Transverse colon (tissue), 4 donors: ENCODE measurements around the gene POLR2L. TPM values are rescaled to one million over a fixed set of nuclear protein-coding genes. Genes with fewer than 3 reads are reported as not detected.

ENCODE experiments used
- DNase-seq: peaks from one replicate; pipeline ENCODE4 v3.0.0-alpha.2; 2019
- H3K27ac ChIP-seq, 4 donors: fragments of 200-600 bp; sonication (generic); 2 replicates each; pipeline ENCODE4 v1.5.1; 2016 to 2018; ENCODE audit warnings: inconsistent platforms in 4 of 4
- H3K27me3 ChIP-seq: fragments of 200-600 bp; sonication (generic); 2 replicates; pipeline ENCODE4 v1.5.1; 2017; ENCODE audit warnings: inconsistent platforms
- H3K36me3 ChIP-seq, 4 donors: fragments of 200-600 bp; sonication (generic); 2 replicates each; pipeline ENCODE4 v1.5.1; 2017 to 2019; ENCODE audit warnings: inconsistent platforms in 4 of 4
- H3K4me1 ChIP-seq, 4 donors: fragments of 200-600 bp; sonication (generic); 2 replicates each; pipeline ENCODE4 v1.5.1; 2017 to 2020; ENCODE audit warnings: inconsistent platforms in 4 of 4
- H3K4me3 ChIP-seq, 4 donors: fragments of 200-600 bp; sonication (generic); 1 replicate in 1 of 4; 2 replicates in 3 of 4; pipeline versions ENCODE4 v1.5.1 to v1.6.1; 2017 to 2019; ENCODE audit warnings: inconsistent platforms in 4 of 4
- H3K9me3 ChIP-seq, 2 donors: fragments of 200-600 bp; sonication (generic); 2 replicates each; pipeline ENCODE4 v1.5.1; 2017 to 2019; ENCODE audit warnings: inconsistent platforms in 2 of 2
- EP300 ChIP-seq: sonication (generic); formaldehyde crosslinking; IDR thresholded peaks from one replicate; pipeline ENCODE4 v1.6.1; 2017; ENCODE audit warnings: antibody characterized with exemption, low read depth
- POLR2A ChIP-seq: fragments of 450-650 bp; IDR thresholded peaks from one replicate; pipeline ENCODE4 v1.6.1; 2016; ENCODE audit warnings: antibody characterized with exemption, mild to moderate bottlenecking, moderate library complexity
- POLR2AphosphoS5 ChIP-seq, 3 donors: sonication (generic); formaldehyde crosslinking; IDR thresholded peaks; one replicate each; pipeline ENCODE4 v1.6.1; 2016; ENCODE audit warnings: antibody characterized with exemption in 3 of 3
- WGBS, 2 donors: methylation state at CpG; one replicate each; pipeline ENCODE4 v1.1.5; 2018; ENCODE audit warnings: low coverage in 1 of 2; 5-methylcytosine and 5-hydroxymethylcytosine counted together
- in situ Hi-C, 4 donors: fragments of 200-750 bp; cut with MboI; loops; one replicate each; pipeline versions ENCODE4 v1.15.0 to v1.15.1; 2017; ENCODE audit warnings: low sequenced_read_pairs in 3 of 4, low pct_ligation_motif_present in 1 of 4, low pct_unique_long_range_greater_than_20kb in 1 of 4
- intact Hi-C: fragments of 100-400 bp; cut with DNase I; formaldehyde crosslinking; loops from one replicate; pipeline ENCODE4 v1.15.1; 2023; ENCODE audit warnings: low total_unique reads
- total RNA-seq, 4 donors: library from RNA; depleted of rRNA; stranded (reverse); fragments of >200 nt; gene quantifications; one replicate each; pipeline ENCODE4 v1.1.0, GENCODE V29; 2016
- TF ChIP-seq, protein P1 (sequence below), 5 experiments: fragments of 200-600 bp in 3 of 5; fragments of 450-650 bp in 2 of 5; sonication (generic) in 3 of 5; IDR thresholded peaks; 1 replicate in 2 of 5; 2 replicates in 3 of 5; pipeline ENCODE4 v1.5.1; 2016 to 2017; ENCODE audit warnings: antibody characterized with exemption in 5 of 5, inconsistent platforms in 3 of 5, mild to moderate bottlenecking in 2 of 5, moderate library complexity in 1 of 5

The POLR2L gene
- total RNA-seq, 4 donors from 2014 or later = 9.7 to 66.6 (median 32.7) TPM

DNA sequence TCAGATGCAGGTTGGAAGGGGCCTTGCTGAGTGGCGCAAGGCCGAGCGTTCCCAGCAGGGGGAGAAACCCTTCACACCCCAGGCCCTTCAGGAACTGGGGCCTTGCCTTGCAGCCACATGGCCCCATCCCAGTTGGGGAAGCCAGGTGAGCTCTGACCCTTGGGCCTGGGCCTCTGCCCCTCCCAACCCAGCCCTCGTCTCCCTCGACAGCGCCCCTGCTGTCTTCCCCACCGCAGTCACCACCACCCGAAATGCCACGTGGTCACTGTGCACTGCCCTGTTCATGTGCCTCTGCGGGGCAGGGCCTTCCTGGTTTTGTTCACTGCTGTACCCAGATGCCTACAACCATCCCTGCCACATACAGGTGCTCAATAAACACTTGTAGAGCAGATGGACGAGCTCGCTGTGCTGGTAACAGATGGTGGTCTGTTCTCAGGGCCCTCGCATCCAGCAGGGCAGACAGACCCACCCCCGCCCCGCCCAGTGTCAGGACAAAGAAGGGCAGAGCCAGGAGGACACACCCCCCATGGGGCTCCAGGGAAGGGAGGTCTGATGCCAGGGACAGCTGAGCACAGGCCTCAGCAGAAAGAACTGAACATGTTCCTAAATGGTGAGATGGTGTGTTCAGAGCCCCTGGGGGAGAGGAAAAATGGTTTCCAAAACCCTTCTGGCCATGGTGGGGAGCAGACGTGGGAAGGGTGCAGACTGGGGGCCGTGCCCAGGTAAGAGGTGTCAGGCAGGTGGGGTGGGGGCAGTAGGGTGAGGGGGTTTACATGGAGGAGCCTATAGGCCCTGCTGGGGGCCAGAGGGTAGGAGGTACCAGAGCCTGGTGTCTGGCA lies 3.7 kb downstream of the POLR2L start:
- in situ Hi-C loops = no loop called here
- H3K4me1 ChIP-seq = peaks cover 25 to 87% (median 60%) of the 10 kb centered on the region in 4 donors
- WGBS, 2 donors = 55% methylated on average over 15 of the region's 17 CpGs; no CpG with 5 or more reads in 1 of the 2 donors

DNA sequence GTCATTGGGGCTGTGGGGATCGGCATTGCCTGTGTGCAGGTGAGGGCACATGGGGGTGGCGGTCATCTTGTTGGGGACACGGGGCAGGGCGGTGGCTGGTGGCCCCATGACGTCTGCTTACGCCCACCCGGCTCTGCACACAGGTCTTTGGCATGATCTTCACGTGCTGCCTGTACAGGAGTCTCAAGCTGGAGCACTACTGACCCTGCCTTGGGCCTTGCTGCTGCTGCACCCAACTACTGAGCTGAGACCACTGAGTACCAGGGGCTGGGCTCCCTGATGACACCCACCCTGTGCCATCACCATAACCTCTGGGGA lies 4.4 kb downstream of the POLR2L start:
- Histone ChIP-seq H3K9me3 (no peaks in the 10 kb centered on the region), H3K27me3 (no peaks in the 10 kb centered on the region), H3K27ac (peak overlapping the region in 3 of 4 donors; percentile 28 to 91 (median 36)), H3K36me3 (peaks cover 0 to 16% (median 6%) of the 10 kb centered on the region in 4 donors), H3K4me3 (no peak overlapping the region), H3K4me1 (peaks cover 29 to 80% (median 55%) of the 10 kb centered on the region in 4 donors)
- TF ChIP-seq POLR2A (no peak), POLR2AphosphoS5 (IDR thresholded peaks at IDR 0.05) (no peak), EP300 (no peak)
- TF ChIP-seq, protein P1, sequence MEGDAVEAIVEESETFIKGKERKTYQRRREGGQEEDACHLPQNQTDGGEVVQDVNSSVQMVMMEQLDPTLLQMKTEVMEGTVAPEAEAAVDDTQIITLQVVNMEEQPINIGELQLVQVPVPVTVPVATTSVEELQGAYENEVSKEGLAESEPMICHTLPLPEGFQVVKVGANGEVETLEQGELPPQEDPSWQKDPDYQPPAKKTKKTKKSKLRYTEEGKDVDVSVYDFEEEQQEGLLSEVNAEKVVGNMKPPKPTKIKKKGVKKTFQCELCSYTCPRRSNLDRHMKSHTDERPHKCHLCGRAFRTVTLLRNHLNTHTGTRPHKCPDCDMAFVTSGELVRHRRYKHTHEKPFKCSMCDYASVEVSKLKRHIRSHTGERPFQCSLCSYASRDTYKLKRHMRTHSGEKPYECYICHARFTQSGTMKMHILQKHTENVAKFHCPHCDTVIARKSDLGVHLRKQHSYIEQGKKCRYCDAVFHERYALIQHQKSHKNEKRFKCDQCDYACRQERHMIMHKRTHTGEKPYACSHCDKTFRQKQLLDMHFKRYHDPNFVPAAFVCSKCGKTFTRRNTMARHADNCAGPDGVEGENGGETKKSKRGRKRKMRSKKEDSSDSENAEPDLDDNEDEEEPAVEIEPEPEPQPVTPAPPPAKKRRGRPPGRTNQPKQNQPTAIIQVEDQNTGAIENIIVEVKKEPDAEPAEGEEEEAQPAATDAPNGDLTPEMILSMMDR (IDR thresholded peaks at IDR 0.05) = no peak
- WGBS, 2 donors = 90% methylated on average over 8 of the region's 8 CpGs; no CpG with 5 or more reads in 1 of the 2 donors
- intact Hi-C loops (no loop called here), in situ Hi-C loops (no loop called here)
- no peak for DNase-seq

More for the DNA sequence above, 3.7 kb downstream of the POLR2L start:
- DNase-seq = peak; percentile 40
- H3K9me3 ChIP-seq = no peaks in the 10 kb centered on the region
- peaks cover 7% of the 10 kb centered on the region for H3K27me3 ChIP-seq
- H3K4me3 ChIP-seq = no peak overlapping the region
- H3K27ac ChIP-seq = peak overlapping the region; percentile 7 to 91 (median 32)
- intact Hi-C loops = no loop called here
- TF ChIP-seq POLR2A (peak; percentile 19), POLR2AphosphoS5 (IDR thresholded peaks at IDR 0.05) (no peak), EP300 (no peak)
- TF ChIP-seq, protein P1 (IDR thresholded peaks at IDR 0.05) = peak in 3 of 5 experiments; percentile 21 to 34 (median 33)
- peaks cover 0 to 16% (median 6%) of the 10 kb centered on the region in 4 donors for H3K36me3 ChIP-seq

DNA sequence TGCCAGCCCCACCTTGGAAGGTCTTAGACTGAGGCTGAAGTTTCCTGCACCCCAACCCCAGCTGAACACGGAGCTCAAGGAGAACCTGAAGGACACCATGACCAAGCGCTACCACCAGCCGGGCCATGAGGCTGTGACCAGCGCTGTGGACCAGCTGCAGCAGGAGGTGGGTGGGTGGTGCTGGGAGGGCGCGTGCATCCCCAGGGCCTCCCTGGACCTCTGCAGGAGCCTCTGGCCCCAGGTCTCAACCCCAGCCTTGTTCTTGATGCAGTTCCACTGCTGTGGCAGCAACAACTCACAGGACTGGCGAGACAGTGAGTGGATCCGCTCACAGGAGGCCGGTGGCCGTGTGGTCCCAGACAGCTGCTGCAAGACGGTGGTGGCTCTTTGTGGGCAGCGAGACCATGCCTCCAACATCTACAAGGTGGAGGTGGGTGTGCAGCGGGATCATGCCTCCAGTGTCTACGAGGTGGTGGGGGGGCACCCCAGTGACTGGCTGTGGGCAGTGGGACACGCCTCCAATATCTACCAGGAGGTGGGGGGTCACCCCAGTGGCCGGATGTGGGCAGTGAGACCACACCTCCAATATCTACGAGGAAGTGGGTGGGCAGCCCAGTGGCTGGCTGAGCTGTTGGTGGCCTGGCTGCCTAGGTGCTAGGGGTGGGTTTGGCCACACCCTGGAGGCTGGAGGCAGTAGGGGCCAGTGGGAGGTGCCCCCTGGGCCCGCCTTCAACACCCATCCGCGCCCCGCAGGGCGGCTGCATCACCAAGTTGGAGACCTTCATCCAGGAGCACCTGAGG lies 4.9 kb downstream of the POLR2L start:
- peak overlapping the region in 1 of 4 donors; percentile 91 for H3K27ac ChIP-seq
- H3K27me3 ChIP-seq = no peaks in the 10 kb centered on the region
- H3K4me1 ChIP-seq = peaks cover 30 to 80% (median 56%) of the 10 kb centered on the region in 4 donors
- no peak for TF ChIP-seq POLR2A
- TF ChIP-seq POLR2AphosphoS5 (IDR thresholded peaks at IDR 0.05) = no peak
- TF ChIP-seq, protein P1 (IDR thresholded peaks at IDR 0.05) = no peak
- TF ChIP-seq EP300 = no peak
- in situ Hi-C loops = no loop called here
- 83 to 84% methylated on average over 8 to 17 of the region's 22 CpGs for WGBS, 2 donors
- intact Hi-C loops = no loop called here
- H3K4me3 ChIP-seq = no peak overlapping the region
- no peak for DNase-seq
- H3K36me3 ChIP-seq = peaks cover 0 to 16% (median 6%) of the 10 kb centered on the region in 4 donors
- H3K9me3 ChIP-seq = no peaks in the 10 kb centered on the region

DNA sequence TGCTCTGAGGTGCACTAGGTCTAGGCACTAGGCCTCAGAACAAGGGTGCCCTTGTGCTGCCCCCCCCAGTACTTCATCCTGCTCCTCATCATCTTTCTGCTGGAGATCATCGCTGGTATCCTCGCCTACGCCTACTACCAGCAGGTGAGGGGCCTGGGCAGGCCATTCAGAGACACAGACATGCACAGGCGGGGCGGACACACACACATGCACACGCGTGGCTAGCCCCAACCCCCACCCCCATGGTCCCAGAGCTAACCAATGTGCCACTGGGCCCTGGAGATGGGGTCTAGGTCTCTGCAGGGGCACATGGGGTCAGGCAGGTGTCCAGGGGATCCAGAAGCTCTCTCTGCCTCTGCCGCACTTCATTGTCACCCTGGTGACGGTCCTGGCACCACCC lies 5.6 kb downstream of the POLR2L start:
- 79% methylated on average over 7 of the region's 9 CpGs; no CpG with 5 or more reads in 1 of the 2 donors for WGBS, 2 donors
- DNase-seq = no peak
- peak overlapping the region in 1 of 4 donors; percentile 91 for H3K27ac ChIP-seq
- TF ChIP-seq POLR2A = no peak
- TF ChIP-seq, protein P1 (IDR thresholded peaks at IDR 0.05) = no peak
- no peak for TF ChIP-seq POLR2AphosphoS5 (IDR thresholded peaks at IDR 0.05)
- no peak for TF ChIP-seq EP300
- peaks cover 5% of the 10 kb centered on the region for H3K27me3 ChIP-seq
- in situ Hi-C loops = no loop called here
- H3K36me3 ChIP-seq = peaks cover 0 to 16% (median 6%) of the 10 kb centered on the region in 4 donors
- H3K9me3 ChIP-seq = no peaks in the 10 kb centered on the region
- H3K4me3 ChIP-seq = no peak overlapping the region
- peaks cover 33 to 83% (median 60%) of the 10 kb centered on the region in 4 donors for H3K4me1 ChIP-seq
- intact Hi-C loops = no loop called here
